C4-2B (cell line): ENCODE measurements around the gene ANKRD11.

Source experiments
- CTCF ChIP-seq: fragments of 450-650 bp; conservative IDR thresholded peaks from 2 replicates; pipeline ENCODE4 v1.5.1; 2017; ENCODE audit warnings: mild to moderate bottlenecking
- ZFX ChIP-seq: fragments of 450-650 bp; IDR thresholded peaks from 2 replicates; pipeline ENCODE4 v1.6.1; 2017

GRCh38 chr16:89261691-89262563, 228.4 kb downstream of the ANKRD11 start:
- no peak for TF ChIP-seq CTCF
- no peak for TF ChIP-seq ZFX
